SK-N-SH treated with all-trans-retinoic acid at 6 μM for 48 hours (cell line): ENCODE data around the gene RBFOX2.
A peak's percentile ranks its signal among the peaks of the same experiment; 100 is the strongest.

ENCODE experiments used
- ATAC-seq: fragments of 200-7000 bp; cut with Tn5 transposase; 3 replicates; pipeline ENCODE4 v1.9.1; 2020; ENCODE audit warnings: mild to moderate bottlenecking, moderate library complexity
- ARNTL ChIP-seq: fragments of 450-650 bp; formaldehyde crosslinking; IDR thresholded peaks from 2 replicates; pipeline ENCODE4 v1.5.0; 2020; ENCODE audit warnings: low read depth, mild to moderate bottlenecking, moderate library complexity, borderline replicate concordance
- CSDC2 ChIP-seq: fragments of 250-450 bp; sonication (Bioruptor Pico); IDR thresholded peaks from 2 replicates; pipeline ENCODE4 v1.5.0; 2020; ENCODE audit warnings: mild to moderate bottlenecking, moderate library complexity
- ESRRG ChIP-seq: fragments of 250-450 bp; sonication (Bioruptor Pico); IDR thresholded peaks from 2 replicates; pipeline ENCODE4 v1.6.1; 2021; ENCODE audit warnings: mild to moderate bottlenecking
- ISL1 ChIP-seq: fragments of 250-450 bp; sonication (Bioruptor Pico); IDR thresholded peaks from 2 replicates; pipeline ENCODE4 v2.1.2; 2022; ENCODE audit warnings: mild to moderate bottlenecking, moderate library complexity
- OSR1 ChIP-seq: fragments of 250-450 bp; sonication (Bioruptor Pico); IDR thresholded peaks from 2 replicates; pipeline ENCODE4 v1.8.0; 2022; ENCODE audit warnings: moderate library complexity, mild to moderate bottlenecking, inconsistent platforms
- PPARA ChIP-seq: fragments of 250-450 bp; sonication (Bioruptor Pico); IDR thresholded peaks from 2 replicates; pipeline ENCODE4 v1.5.0; 2020; ENCODE audit warnings: mild to moderate bottlenecking, borderline replicate concordance
- SNAI2 ChIP-seq: fragments of 250-450 bp; sonication (Bioruptor Pico); IDR thresholded peaks from 2 replicates; pipeline ENCODE4 v1.5.0; 2020; ENCODE audit warnings: mild to moderate bottlenecking, moderate library complexity
- TCF4 ChIP-seq: fragments of 250-450 bp; sonication (Bioruptor Pico); IDR thresholded peaks from 2 replicates; pipeline ENCODE4 v1.8.0; 2021; ENCODE audit warnings: mild to moderate bottlenecking, moderate library complexity, borderline replicate concordance
- TOX ChIP-seq: fragments of 250-450 bp; sonication (Bioruptor Pico); IDR thresholded peaks from 2 replicates; pipeline ENCODE4 v1.8.0; 2021; ENCODE audit warnings: mild to moderate bottlenecking, moderate library complexity, borderline replicate concordance
- ZC3H10 ChIP-seq: fragments of 250-450 bp; sonication (Bioruptor Pico); IDR thresholded peaks from 2 replicates; pipeline ENCODE4 v1.5.1; 2021; ENCODE audit warnings: mild to moderate bottlenecking, moderate library complexity
- ZNF565 ChIP-seq: fragments of 450-650 bp; formaldehyde crosslinking; conservative IDR thresholded peaks from 2 replicates; pipeline ENCODE4 v1.5.0; 2020; ENCODE audit warnings: low read depth, mild to moderate bottlenecking, moderate library complexity
- ZNF70 ChIP-seq: fragments of 450-650 bp; formaldehyde crosslinking; IDR thresholded peaks from 2 replicates; pipeline ENCODE4 v1.5.0; 2020; ENCODE audit warnings: mild to moderate bottlenecking, moderate library complexity
- ZNF8 ChIP-seq: fragments of 450-650 bp; formaldehyde crosslinking; IDR thresholded peaks from 2 replicates; pipeline ENCODE4 v1.5.0; 2020; ENCODE audit warnings: mild to moderate bottlenecking, moderate library complexity
- TF ChIP-seq, protein P1 (sequence below): fragments of 250-450 bp; sonication (Bioruptor Pico); IDR thresholded peaks from 2 replicates; pipeline ENCODE4 v1.5.1; 2020; ENCODE audit warnings: low read depth, mild to moderate bottlenecking, moderate library complexity
- TF ChIP-seq, protein P2 (sequence below): fragments of 250-450 bp; sonication (Bioruptor Pico); IDR thresholded peaks from 2 replicates; pipeline ENCODE4 v1.8.0; 2020; ENCODE audit warnings: mild to moderate bottlenecking, moderate library complexity, borderline replicate concordance
- TF ChIP-seq, protein P3 (sequence below): fragments of 250-450 bp; sonication (Bioruptor Pico); IDR thresholded peaks from 2 replicates; pipeline ENCODE4 v1.8.0; 2021; ENCODE audit warnings: low read depth, mild to moderate bottlenecking, moderate library complexity, borderline replicate concordance
- TF ChIP-seq, protein P4 (sequence below): fragments of 250-450 bp; sonication (Bioruptor Pico); IDR thresholded peaks from 2 replicates; pipeline ENCODE4 v1.5.1; 2021; ENCODE audit warnings: mild to moderate bottlenecking, moderate library complexity
- TF ChIP-seq, protein P5 (sequence below): fragments of 250-450 bp; sonication (Bioruptor Pico); IDR thresholded peaks from 2 replicates; pipeline ENCODE4 v1.5.0; 2020; ENCODE audit warnings: mild to moderate bottlenecking, moderate library complexity

RBFOX2 gene

DNA sequence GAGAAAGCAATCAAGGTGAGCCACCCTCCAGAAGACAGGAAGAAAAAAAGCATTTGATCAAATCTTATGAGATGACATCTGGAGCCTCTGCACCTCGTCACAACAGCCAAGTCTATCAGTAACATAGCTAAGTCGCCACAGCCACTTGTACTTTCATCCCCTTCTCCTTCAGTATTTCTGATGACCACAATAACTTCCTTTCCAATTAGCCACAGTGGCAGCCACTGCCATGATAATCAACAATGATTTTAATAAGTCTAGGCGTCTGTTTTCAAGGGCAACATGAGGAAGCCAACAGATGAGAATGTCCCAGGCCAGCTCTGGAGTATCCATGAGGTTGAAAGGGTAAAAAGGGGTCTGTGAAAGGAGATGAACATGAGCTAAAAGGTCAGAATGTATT, 29.9 kb downstream of the RBFOX2 start:
- TF ChIP-seq, protein P1, sequence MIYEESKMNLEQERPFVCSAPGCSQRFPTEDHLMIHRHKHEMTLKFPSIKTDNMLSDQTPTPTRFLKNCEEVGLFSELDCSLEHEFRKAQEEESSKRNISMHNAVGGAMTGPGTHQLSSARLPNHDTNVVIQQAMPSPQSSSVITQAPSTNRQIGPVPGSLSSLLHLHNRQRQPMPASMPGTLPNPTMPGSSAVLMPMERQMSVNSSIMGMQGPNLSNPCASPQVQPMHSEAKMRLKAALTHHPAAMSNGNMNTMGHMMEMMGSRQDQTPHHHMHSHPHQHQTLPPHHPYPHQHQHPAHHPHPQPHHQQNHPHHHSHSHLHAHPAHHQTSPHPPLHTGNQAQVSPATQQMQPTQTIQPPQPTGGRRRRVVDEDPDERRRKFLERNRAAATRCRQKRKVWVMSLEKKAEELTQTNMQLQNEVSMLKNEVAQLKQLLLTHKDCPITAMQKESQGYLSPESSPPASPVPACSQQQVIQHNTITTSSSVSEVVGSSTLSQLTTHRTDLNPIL (CRISPR knock-in tag), result no peak
- TF ChIP-seq ZC3H10 (CRISPR knock-in tag), result no peak
- TF ChIP-seq ZNF70 (CRISPR knock-in tag), result no peak
- TF ChIP-seq, all 23 proteins: peak for 0
- ATAC-seq, result no peak

DNA sequence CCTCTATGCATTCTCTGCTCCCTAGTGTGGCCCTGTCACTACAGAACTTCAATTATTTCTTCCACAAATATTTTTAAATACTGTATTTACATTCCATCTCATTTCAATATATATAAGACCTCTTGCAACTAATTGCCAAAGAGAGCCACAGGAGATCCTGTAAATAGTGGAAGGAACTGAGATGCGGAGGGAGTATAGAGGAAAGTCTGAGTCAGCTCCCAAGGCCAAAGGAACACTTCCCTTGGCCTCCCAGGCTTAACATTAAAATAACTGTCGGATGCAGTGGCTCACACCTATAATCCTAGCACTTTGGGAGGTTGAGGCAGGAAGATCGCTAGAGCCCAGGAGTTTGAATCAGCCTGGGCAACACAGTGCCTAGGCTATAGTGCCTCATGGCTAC, 31.2 kb downstream of the RBFOX2 start:
- TF ChIP-seq PPARA (no peak), OSR1 (CRISPR knock-in tag) (no peak), SNAI2 (CRISPR knock-in tag) (no peak)
- TF ChIP-seq, protein P2, sequence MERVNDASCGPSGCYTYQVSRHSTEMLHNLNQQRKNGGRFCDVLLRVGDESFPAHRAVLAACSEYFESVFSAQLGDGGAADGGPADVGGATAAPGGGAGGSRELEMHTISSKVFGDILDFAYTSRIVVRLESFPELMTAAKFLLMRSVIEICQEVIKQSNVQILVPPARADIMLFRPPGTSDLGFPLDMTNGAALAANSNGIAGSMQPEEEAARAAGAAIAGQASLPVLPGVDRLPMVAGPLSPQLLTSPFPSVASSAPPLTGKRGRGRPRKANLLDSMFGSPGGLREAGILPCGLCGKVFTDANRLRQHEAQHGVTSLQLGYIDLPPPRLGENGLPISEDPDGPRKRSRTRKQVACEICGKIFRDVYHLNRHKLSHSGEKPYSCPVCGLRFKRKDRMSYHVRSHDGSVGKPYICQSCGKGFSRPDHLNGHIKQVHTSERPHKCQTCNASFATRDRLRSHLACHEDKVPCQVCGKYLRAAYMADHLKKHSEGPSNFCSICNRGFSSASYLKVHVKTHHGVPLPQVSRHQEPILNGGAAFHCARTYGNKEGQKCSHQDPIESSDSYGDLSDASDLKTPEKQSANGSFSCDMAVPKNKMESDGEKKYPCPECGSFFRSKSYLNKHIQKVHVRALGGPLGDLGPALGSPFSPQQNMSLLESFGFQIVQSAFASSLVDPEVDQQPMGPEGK (CRISPR knock-in tag), result no peak
- TF ChIP-seq, all 23 proteins: peak for 0
- no peak for ATAC-seq

DNA sequence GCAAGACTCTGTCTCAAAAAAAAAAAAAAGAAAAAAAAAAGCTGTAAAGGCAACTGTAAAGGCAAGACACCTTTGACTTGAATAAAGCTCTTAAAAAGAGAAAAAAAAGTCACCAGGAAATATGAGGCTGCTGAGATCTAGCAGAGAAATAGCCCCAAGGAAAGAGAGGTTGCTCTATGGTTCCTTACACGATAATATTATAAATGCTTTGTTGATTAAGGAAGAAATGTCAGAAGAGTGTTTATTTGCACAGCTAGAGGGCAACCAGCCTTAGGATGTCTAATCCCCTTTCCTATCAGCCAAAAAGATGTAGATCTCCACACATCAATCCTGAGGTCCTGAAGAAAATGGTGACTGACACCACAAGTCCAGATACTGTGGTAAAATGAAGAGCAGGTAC, 32.0 kb downstream of the RBFOX2 start:
- no peak for TF ChIP-seq ZC3H10 (CRISPR knock-in tag)
- no peak for TF ChIP-seq TOX
- TF ChIP-seq ZNF70 (CRISPR knock-in tag), result no peak
- TF ChIP-seq, protein P3, sequence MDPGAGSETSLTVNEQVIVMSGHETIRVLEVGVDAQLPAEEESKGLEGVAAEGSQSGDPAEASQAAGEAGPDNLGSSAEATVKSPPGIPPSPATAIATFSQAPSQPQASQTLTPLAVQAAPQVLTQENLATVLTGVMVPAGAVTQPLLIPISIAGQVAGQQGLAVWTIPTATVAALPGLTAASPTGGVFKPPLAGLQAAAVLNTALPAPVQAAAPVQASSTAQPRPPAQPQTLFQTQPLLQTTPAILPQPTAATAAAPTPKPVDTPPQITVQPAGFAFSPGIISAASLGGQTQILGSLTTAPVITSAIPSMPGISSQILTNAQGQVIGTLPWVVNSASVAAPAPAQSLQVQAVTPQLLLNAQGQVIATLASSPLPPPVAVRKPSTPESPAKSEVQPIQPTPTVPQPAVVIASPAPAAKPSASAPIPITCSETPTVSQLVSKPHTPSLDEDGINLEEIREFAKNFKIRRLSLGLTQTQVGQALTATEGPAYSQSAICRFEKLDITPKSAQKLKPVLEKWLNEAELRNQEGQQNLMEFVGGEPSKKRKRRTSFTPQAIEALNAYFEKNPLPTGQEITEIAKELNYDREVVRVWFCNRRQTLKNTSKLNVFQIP (CRISPR knock-in tag), result no peak
- no peak for TF ChIP-seq CSDC2
- TF ChIP-seq, protein P4, sequence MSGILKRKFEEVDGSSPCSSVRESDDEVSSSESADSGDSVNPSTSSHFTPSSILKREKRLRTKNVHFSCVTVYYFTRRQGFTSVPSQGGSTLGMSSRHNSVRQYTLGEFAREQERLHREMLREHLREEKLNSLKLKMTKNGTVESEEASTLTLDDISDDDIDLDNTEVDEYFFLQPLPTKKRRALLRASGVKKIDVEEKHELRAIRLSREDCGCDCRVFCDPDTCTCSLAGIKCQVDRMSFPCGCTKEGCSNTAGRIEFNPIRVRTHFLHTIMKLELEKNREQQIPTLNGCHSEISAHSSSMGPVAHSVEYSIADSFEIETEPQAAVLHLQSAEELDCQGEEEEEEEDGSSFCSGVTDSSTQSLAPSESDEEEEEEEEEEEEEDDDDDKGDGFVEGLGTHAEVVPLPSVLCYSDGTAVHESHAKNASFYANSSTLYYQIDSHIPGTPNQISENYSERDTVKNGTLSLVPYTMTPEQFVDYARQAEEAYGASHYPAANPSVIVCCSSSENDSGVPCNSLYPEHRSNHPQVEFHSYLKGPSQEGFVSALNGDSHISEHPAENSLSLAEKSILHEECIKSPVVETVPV (CRISPR knock-in tag), result no peak
- no peak for TF ChIP-seq ESRRG (CRISPR knock-in tag)
- no peak for TF ChIP-seq ISL1 (CRISPR knock-in tag)
- TF ChIP-seq ZNF565 (CRISPR knock-in tag), result no peak
- TF ChIP-seq, protein P1 (CRISPR knock-in tag), result no peak
- no peak for TF ChIP-seq OSR1 (CRISPR knock-in tag)
- no peak for ATAC-seq

DNA sequence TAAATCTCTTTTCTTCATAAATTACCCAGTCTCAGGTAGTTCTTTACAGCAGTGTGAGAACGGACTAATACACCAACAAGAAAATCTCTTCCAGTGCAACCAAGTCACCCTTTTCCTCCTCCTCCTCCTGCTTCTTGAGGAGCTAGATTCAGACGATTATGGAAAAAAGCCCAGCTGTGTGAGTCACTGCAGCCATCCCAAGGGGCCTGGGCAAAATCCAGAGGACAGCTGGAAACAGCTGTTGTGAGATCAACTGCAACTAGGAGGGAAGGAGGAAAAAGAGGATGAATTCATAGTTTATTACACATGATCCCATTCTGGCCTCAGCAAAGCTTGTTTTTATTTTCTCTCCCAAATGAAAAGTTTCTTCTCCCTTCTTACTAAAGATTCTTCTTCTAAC, 32.9 kb downstream of the RBFOX2 start:
- TF ChIP-seq ZNF8 (CRISPR knock-in tag) (no peak), SNAI2 (CRISPR knock-in tag) (no peak), OSR1 (CRISPR knock-in tag) (no peak), ZNF70 (CRISPR knock-in tag) (no peak), PPARA (no peak)
- TF ChIP-seq, protein P4 (CRISPR knock-in tag), result no peak
- peak; percentile 74 for ATAC-seq

DNA sequence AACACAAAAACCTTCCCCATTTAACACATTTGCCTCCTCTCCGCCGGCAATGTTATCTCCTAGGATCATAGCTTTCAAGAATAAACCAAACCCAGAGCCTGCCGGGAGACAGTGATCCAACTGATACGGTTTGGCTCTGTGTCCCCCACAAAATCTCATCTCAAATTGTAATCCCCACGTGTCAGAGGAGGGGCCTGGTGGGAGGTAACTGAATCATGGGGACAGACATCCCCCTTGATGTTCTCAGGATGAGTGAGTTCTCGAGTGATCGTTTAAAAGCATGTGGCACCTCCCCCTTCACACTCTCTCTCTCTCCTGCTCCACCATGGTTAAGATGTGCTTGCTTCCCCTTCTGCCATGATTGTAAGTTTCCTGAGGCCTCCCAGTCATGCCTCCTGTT, 33.3 kb downstream of the RBFOX2 start:
- ATAC-seq, result no peak; the same call in 2 of the 3 replicates
- TF ChIP-seq SNAI2 (CRISPR knock-in tag), result no peak
- no peak for TF ChIP-seq ZNF8 (CRISPR knock-in tag)
- TF ChIP-seq TCF4, result no peak
- TF ChIP-seq, protein P2 (CRISPR knock-in tag), result no peak
- TF ChIP-seq ARNTL (CRISPR knock-in tag), result no peak
- no peak for TF ChIP-seq CSDC2
- no peak for TF ChIP-seq OSR1 (CRISPR knock-in tag)
- TF ChIP-seq, protein P5, sequence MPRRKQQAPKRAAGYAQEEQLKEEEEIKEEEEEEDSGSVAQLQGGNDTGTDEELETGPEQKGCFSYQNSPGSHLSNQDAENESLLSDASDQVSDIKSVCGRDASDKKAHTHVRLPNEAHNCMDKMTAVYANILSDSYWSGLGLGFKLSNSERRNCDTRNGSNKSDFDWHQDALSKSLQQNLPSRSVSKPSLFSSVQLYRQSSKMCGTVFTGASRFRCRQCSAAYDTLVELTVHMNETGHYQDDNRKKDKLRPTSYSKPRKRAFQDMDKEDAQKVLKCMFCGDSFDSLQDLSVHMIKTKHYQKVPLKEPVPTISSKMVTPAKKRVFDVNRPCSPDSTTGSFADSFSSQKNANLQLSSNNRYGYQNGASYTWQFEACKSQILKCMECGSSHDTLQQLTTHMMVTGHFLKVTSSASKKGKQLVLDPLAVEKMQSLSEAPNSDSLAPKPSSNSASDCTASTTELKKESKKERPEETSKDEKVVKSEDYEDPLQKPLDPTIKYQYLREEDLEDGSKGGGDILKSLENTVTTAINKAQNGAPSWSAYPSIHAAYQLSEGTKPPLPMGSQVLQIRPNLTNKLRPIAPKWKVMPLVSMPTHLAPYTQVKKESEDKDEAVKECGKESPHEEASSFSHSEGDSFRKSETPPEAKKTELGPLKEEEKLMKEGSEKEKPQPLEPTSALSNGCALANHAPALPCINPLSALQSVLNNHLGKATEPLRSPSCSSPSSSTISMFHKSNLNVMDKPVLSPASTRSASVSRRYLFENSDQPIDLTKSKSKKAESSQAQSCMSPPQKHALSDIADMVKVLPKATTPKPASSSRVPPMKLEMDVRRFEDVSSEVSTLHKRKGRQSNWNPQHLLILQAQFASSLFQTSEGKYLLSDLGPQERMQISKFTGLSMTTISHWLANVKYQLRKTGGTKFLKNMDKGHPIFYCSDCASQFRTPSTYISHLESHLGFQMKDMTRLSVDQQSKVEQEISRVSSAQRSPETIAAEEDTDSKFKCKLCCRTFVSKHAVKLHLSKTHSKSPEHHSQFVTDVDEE, result no peak
- TF ChIP-seq ZNF565 (CRISPR knock-in tag), result no peak
